Mesothelial cell of epicardium (in vitro differentiated cells): Measurements from ENCODE around the gene WDR81. TPM values are rescaled to one million over a fixed set of nuclear protein-coding genes. Genes with fewer than 3 reads are reported as not detected.

ENCODE experiments used
- DNase-seq, 2 experiments: peaks; one replicate each; pipeline ENCODE4 v3.0.0; 2021; ENCODE audit warnings: low spot score in 2 of 2; ENCODE audit not compliant: unreplicated experiment in 2 of 2
- H3K27ac Mint-ChIP-seq: 2 replicates; pipeline ENCODE4 v1.8.0; 2021; ENCODE audit warnings: mixed read lengths
- H3K27me3 Mint-ChIP-seq: 2 replicates; pipeline ENCODE4 v1.8.0; 2021; ENCODE audit warnings: low read depth, mixed read lengths
- H3K36me3 Mint-ChIP-seq: 2 replicates; pipeline ENCODE4 v1.8.0; 2021; ENCODE audit warnings: mixed read lengths
- H3K4me1 Mint-ChIP-seq: 2 replicates; pipeline ENCODE4 v1.8.0; 2021; ENCODE audit warnings: mixed read lengths
- H3K4me3 Mint-ChIP-seq: 2 replicates; pipeline ENCODE4 v1.8.0; 2021; ENCODE audit warnings: mild to moderate bottlenecking, moderate library complexity, mixed read lengths
- H3K9me3 Mint-ChIP-seq: 2 replicates; pipeline ENCODE4 v1.8.0; 2021; ENCODE audit warnings: mixed read lengths
- total RNA-seq: library from RNA; stranded (reverse); gene quantifications from 3 replicates; pipeline ENCODE4 v1.2.1, GENCODE V29; 2021
- TF ChIP-seq, protein P1 (sequence below): fragments of 200-600 bp; sonication (generic); IDR thresholded peaks from one replicate; pipeline ENCODE4 v1.5.0; 2021; ENCODE audit warnings: antibody characterized with exemption; ENCODE audit not compliant: unreplicated experiment

Gene WDR81
- total RNA-seq, 1 donor from 2014 or later, result 20.6 TPM

DNA sequence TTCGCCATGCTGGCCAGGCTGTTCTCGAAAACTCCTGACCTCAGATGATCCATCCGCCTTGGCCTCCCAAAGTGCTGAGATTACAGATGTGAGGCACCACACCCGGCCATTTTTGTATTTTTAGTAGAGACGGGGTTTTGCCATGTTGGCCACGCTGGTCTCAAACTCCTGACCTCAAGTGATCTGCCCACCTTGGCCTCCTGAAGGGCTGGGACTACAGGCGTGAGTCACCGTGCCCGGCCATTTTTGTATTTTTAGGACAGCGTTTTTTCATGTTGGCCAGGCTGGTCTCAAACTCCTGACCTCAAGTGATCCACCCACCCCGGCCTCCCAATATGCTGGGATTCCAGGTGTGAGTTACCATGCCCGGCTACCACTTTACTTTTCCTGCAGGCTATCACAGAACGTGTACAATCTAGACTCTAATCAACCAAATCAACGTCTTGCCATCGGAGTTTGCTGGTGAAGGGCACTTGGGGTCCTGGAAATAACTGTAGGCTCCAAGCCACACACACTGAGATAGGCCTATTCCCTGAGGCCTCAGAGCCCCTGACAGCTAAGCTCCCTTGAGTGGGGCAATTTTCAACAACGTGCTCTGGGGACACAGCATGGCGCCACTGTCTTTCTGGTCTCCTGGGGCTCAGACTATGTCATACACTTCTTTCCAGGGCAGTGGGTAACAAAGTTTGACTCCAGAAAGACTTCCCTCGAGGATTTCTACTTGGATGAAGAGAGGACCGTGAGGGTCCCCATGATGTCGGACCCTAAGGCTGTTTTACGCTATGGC, 50.1 kb downstream of the WDR81 start:
- peak overlapping the region; percentile 19 for H3K27ac Mint-ChIP-seq
- peaks cover 19% of the 10 kb centered on the region for H3K36me3 Mint-ChIP-seq

DNA sequence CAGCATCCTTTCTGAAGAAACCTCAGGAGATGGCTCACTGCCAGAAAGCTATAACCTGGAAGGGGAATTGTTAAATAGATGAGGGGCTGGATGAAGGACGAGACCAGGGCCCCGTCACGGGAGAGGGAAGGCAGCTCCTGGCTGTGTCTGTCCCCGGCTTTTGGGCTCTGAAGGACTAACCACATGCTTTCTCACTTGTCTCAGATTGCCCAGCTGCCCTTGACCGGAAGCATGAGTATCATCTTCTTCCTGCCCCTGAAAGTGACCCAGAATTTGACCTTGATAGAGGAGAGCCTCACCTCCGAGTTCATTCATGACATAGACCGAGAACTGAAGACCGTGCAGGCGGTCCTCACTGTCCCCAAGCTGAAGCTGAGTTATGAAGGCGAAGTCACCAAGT, 51.8 kb downstream of the WDR81 start:
- Mint-ChIP-seq H3K27ac (no peak overlapping the region), H3K4me3 (no peak overlapping the region), H3K4me1 (peaks cover 16% of the 10 kb centered on the region), H3K9me3 (no peaks in the 10 kb centered on the region), H3K36me3 (peaks cover 19% of the 10 kb centered on the region), H3K27me3 (no peaks in the 10 kb centered on the region)
- TF ChIP-seq, protein P1, sequence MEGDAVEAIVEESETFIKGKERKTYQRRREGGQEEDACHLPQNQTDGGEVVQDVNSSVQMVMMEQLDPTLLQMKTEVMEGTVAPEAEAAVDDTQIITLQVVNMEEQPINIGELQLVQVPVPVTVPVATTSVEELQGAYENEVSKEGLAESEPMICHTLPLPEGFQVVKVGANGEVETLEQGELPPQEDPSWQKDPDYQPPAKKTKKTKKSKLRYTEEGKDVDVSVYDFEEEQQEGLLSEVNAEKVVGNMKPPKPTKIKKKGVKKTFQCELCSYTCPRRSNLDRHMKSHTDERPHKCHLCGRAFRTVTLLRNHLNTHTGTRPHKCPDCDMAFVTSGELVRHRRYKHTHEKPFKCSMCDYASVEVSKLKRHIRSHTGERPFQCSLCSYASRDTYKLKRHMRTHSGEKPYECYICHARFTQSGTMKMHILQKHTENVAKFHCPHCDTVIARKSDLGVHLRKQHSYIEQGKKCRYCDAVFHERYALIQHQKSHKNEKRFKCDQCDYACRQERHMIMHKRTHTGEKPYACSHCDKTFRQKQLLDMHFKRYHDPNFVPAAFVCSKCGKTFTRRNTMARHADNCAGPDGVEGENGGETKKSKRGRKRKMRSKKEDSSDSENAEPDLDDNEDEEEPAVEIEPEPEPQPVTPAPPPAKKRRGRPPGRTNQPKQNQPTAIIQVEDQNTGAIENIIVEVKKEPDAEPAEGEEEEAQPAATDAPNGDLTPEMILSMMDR, result no peak
- no peak for DNase-seq

More for the DNA sequence above, 50.1 kb downstream of the WDR81 start:
- H3K4me3 Mint-ChIP-seq, result no peak overlapping the region
- no peaks in the 10 kb centered on the region for H3K9me3 Mint-ChIP-seq
- TF ChIP-seq, protein P1, result no peak
- no peaks in the 10 kb centered on the region for H3K27me3 Mint-ChIP-seq
- H3K4me1 Mint-ChIP-seq, result peaks cover 18% of the 10 kb centered on the region
- DNase-seq, result no peak

DNA sequence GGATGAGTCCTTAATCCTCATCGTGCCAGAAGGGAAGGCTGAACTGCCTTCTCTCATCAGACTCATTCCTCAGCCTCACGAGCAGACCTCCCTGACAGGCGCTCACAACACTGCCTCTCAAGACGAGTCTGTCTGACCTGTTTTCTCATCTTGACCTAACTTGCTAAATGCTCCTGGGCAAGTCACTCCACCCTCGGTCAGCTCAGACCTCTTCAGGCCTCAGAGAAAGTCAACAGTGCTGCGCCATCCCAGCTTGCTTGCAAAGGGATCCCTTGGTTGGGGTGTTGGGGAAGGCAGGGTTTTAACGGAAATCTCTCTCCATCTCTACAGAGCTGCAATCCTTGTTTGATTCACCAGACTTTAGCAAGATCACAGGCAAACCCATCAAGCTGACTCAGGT, 52.4 kb downstream of the WDR81 start:
- Mint-ChIP-seq H3K36me3 (peaks cover 21% of the 10 kb centered on the region), H3K4me1 (peaks cover 16% of the 10 kb centered on the region), H3K9me3 (no peaks in the 10 kb centered on the region), H3K27me3 (no peaks in the 10 kb centered on the region), H3K27ac (no peak overlapping the region), H3K4me3 (no peak overlapping the region)
- no peak for DNase-seq
- TF ChIP-seq, protein P1, result no peak

DNA sequence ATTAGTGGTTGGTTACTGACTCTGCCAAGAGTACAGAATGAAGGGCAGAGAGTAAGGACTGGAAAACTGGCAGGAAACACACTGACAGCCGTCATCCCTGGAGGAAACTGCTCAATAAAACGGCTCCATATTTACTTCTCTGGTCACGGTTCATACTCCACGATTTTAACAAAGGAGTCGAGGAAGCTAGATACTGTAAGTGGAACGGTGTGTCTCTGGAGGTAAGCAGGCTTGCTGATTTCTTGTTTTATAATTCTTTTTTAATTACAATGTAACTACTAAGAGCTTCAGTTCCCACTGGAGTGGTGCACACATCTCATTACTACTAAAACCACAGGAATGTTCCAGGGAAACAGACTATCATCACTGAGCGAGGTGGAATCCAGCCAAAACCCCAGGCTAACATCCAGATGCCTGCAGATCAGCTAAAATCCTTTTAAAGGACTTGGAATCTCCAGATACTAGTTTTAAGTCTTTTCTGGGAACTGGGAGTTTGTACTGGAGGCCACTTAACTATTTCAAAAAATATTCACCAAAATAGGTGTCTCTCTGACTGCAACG, 55.1 kb downstream of the WDR81 start:
- peak in 1 of 2 experiments; percentile 63 for DNase-seq
- Mint-ChIP-seq H3K4me1 (peaks cover 22% of the 10 kb centered on the region), H3K27ac (peak overlapping the region; percentile 91), H3K9me3 (no peaks in the 10 kb centered on the region), H3K27me3 (no peaks in the 10 kb centered on the region), H3K4me3 (no peak overlapping the region), H3K36me3 (peaks cover 32% of the 10 kb centered on the region)
- TF ChIP-seq, protein P1, result no peak

DNA sequence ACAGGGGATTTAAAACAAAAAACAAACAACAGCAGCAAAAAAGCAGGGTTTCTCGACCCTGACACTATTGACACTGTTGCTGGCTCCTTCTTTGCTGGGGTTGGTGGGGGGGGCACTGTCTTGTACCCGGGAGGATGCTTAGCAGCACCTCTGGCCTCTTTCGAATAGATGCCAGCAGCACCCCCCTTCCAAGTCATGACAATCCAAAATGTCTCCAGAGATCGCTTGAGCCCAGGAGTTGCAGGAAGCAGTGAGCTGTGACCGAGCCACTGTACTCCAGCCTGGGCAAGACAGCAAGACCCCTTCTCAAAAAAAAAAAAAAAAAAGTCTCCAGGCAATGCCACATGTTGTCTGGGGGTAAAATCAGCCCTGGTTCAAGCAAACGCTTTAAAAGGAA, 57.7 kb downstream of the WDR81 start:
- Mint-ChIP-seq H3K27ac (peak overlapping the region; percentile 78), H3K36me3 (peaks cover 30% of the 10 kb centered on the region), H3K9me3 (no peaks in the 10 kb centered on the region), H3K27me3 (no peaks in the 10 kb centered on the region), H3K4me1 (peaks cover 22% of the 10 kb centered on the region), H3K4me3 (no peak overlapping the region)
- no peak for DNase-seq
- TF ChIP-seq, protein P1, result no peak
